GM18861 (cell line): Measurements from ENCODE around the gene FGF19.

ENCODE experiments used
- ATAC-seq: cut with Tn5 transposase; IDR thresholded peaks from one replicate; pipeline ENCODE4 v1.9.1; 2021; ENCODE audit not compliant: unreplicated experiment

Gene FGF19

DNA sequence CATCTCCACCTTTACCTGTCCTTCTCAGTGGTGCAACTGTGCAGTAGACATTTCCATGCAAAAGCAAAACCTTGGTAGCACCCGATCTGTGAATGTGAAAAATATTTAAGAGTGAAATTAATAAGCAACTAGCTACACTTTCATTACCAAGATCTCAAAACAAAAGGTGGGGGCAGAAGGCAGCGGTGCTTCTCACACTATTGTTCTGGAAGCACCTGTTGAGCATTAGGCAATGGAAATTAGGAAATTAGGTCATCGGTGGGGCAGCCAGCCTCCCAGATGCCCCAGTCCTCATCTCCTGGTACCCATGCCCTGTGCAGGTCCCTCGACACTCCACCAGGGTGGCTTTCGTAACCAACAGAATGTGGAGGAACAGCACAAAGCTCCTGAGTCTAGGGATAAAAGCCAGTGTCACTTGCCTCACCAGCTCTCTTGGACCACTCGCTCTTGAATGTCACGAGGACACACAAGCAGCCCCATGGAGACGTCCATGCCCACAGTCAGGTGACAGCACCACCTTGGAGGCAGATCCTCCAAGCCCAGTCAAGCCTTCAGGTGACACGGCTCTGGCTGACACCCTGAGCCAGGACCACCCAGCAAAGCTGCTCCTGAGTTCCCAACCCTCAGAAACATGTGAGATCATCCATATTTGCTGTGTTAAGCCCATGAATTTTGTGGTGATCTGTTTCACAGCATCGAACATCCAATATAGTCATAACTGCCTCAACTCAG, 31.9 kb downstream of the FGF19 start:
- ATAC-seq = no peak

DNA sequence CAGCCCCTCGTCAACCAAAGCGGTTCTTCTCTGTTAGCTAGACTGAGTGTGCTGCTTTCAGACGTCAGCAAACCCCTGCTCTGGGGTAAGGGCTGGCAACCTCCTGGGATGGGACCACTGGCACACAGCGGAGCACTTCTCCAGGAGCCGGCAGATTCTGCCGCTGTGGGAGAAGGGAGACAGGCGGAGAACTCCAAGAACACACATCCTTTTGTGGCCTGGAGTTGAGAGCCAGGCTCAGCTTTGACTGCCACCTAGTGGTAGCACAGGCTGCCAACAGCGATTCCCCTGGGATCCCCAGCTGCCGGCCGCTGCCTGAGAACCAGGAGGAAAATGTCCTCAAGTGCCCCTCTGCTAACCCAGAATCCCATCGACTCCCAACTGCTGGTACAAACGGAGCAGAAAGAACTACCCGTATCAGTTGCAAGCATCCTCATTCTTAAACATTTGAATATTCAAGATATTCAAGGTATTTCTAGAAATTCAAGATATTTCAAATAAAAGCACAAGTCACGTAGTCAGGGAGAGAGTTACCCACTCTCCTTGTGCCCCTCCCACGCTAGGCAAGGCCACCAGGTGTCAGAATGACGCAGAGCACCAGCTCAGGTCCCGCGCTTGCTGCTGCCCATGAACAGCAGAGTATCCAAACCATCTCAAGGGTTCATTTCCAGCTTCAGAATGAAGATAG, 33.5 kb downstream of the FGF19 start:
- ATAC-seq = no peak

DNA sequence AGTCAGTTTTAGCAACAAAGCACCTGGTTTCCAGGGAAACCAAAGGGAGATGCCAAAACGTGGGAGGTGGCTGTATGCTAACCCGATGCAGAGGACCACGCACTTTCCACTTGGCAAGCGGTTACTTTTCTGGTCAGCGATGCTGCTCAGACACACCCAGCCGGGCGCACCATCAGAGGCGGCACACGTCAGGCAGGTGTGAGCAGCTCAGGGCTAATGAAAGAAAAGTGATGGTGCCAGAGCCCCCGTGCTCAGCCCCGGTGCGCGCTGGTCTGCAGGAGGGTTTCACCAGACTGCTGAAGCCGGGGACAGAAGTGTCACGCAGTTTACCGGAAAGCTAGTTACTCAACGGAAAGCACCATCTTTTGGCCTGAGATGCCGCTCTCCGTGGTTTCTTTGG, 34.3 kb downstream of the FGF19 start:
- no peak for ATAC-seq

DNA sequence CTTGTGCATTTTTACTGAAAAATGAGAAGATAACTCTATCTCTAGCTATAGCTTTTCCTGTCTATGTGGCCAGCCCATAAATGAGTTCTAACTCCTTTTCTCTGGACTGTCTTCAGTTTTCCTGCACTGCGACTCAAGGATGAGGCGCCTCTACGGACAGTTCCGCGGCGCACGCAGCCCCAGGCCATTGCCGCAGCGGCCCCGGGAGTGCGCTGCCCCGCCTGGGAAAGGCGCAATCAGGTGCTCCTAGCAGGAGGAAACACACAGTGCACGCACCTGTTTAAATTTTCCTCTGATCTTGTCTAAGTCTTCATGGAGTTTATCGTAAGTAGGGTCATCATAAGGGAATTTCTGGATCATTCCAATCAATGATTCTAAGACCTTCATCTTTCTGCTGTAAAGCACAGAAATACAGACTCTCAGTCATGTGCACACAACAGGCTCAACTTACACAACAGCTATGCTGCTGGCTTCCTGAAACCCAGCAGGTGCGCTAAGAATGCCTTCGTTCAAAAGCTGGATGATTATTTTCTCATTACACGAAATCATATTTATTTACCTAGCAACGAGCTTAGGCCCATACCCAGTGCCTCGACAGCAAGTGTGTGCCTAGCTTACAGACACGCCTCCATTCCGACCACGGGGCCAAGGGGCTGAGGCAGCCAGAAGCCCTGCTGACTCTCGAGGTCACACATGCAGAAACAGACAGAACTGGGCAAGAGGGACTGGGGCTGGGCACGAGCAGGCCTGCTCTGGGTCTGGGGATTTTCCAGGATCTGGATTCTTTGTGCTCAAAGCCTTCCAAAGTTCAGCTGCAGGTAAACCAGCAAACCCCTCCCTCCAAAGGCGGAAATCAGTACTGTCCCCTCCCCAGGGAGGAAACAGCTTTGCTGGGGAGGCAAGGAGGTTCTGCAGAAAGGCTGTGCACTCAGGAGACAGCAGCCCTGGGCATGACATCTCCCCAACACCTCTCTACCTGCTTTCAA, 35.9 kb downstream of the FGF19 start:
- ATAC-seq = no peak

DNA sequence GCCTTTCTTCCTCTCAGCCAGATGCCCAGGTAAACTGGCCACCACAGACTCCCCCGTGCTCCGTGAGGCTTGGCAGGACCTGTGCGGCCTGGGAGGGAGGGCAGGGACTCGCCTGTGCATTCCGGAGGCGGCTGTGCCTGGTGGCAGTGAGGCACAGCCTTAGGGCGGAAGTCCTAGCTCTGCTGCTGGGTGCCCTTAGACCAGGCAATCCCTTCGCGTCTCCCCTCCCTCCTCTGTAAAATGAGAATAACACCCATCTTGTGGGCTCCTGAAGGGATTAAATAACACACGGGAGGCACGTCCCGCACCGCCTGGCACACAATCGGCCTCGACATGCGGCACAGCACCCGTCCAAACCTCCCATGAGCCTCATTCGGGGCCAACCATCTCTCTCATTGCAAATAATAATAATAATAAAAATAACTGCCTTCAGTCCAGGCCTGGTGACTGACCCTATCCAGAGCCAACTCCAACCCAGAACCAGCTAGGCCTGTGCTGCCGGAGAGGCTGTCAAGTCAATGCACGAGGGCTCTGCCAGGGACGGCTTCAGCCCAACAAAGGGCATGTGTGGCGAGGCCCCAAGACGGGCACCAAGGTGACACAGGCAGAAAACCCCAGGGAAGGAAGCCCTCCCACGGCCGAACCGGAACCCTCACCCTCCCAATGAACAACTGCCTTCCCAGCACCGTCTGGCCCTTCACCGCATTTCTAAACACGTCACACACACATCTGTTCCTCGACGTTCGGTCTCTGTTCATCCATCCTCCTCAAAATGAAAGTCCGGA, 36.9 kb downstream of the FGF19 start:
- ATAC-seq = no peak

DNA sequence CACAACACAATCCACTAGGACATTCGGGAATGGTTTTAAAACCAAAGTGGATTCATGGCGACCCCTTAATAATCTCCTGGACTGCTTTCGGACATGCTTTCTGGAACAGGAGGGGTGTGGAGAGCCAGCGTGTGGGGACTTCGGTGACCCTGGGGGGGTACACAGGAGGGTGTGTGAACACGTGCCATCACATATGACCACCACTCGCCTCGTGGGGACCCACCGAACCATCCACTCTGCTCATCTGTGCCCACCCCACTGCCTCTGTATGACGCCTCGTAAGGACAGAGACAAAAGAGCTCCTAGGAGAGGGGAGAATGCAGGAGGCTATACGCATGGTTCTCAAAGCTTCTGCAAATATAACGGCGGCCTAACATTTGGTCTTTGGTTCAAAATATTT, 37.6 kb downstream of the FGF19 start:
- no peak for ATAC-seq

DNA sequence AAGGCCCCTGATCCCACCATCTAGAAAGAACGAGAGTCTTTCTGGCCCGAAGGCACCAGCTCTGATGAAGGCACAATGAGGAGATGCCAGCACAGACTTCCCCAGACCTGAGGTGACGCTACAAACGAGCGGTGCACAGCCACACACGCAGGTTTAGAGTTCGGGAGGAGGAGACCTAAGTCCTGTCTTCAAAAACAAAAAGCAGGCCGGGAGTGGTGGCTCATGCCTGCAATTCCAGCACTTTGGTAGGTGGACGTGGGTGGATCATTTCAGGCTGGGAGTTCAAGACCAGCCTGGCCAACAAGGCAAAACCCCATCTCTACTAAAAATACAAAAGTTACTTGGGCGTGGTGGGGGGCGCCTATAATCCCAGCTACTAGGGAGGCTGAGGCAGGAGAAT, 38.2 kb downstream of the FGF19 start:
- ATAC-seq = no peak

DNA sequence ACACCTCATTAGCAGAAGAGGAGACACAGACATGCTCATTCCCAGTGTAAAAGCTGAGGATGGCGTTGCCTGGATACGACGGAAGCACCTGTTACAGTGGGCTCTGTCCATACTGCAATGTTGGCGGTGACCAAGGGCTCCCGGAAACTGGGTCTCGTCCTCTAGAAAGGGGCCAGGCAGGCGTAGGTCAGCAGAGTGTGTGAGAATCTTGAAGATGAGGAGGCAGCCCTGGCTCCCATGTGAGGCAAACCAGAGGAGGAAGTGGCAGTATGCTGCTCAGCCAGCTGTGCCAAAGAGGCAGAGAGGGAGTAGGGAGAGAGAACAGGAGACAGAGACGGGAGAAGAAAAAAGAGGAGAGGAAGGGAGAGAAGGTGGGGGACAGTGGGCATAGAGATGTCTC, 38.9 kb downstream of the FGF19 start:
- ATAC-seq = no peak

DNA sequence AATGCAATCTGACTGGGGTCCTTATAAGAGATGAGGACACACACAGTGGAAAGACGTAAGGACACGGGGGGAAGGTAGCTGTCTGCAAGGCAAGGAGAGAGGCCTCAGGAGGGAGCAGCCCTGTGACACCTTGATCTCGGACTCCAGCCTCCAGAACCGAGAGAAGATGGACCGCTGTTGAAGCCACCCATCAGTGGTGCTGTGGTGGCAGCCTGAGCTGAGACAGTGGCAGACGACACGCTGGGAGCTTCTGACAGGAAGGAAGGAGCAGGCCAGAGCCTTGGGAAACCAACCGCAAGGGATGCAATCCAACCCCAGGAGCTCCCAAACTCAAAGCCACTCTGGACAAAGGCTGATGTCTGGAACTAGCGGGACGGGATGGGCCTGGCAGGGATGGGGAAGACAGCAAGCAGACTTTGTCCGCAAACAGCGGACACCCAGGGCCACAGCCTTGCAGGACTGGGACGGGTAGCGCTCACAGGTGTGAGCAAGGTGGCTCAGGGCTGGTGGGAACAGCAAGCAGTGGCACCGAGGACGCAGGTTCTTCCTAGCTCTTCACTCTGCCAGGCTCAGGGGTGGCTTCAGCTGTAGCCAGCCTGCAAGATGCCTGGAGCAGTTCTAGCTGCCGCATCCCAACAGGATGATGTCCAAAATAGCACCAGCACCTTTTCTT, 39.6 kb downstream of the FGF19 start:
- no peak for ATAC-seq

DNA sequence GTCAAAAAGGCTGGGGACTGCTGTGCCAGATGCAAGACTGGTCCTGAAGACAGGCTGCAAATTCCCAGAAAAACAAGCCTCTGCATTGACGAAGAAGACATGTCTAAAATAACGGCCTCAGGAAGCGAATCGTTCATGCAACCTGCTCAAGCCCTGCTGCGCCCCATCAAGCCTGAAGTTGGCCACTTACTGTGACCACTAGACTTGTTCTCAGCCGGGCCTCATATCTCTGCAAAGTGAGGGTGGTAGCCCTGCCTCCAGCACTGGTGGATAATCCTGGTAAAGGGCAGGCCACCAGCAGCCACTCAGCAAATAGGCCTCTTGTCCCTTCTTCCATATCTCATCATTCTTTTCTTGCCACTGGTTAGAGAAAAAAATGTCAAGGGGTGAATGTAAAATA, 40.5 kb downstream of the FGF19 start:
- ATAC-seq = no peak

DNA sequence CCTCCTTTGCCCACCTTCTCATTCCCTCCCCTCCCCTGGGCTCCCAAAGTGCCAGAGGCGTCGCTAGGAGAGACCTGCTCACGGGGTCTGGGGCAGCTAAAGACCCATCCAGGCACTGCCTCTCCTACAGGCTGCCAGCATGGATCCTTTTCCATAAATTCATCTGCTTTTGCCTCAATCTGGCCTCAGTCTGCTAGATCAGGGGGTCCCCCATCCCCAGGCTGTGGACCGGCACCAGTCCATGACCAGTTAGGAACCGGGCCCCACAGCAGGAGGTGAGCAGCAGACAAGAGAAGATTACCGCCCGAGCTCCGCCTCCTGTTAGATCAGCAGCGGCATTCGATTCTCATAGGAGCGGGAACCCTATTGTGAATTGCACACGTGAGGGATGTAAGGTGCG, 41.0 kb downstream of the FGF19 start:
- no peak for ATAC-seq

DNA sequence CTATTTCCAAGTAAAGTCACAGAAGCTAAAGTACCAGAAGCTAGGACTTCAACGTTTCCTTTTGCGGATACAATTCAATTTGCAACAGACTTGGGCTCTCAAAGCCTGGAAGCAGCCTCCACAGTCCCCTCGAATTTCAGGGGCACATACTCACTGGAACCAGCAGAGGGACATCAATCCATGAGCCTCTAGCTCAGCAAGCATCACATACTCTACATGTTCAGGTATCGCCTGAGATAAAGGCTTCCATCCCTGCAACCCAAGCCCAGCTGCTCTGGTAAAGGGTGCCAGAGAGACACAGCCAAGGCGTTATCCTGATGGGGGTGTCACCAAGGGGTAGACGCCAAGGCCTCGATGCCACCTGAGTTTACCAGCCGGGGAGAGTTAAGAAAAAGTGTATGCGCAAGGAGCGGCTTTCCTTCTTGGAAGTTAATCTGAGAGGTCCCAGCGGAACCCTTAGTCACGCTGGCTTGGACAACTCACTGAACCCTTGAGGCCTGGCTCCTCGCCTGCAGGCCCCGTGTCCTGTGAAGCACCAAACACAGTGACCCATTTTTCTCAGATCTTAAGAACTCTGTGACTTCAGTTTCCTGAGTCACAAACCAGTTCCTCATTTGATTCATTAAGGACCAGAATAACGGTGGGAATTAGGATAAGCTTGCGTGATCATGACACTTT, 41.7 kb downstream of the FGF19 start:
- no peak for ATAC-seq

DNA sequence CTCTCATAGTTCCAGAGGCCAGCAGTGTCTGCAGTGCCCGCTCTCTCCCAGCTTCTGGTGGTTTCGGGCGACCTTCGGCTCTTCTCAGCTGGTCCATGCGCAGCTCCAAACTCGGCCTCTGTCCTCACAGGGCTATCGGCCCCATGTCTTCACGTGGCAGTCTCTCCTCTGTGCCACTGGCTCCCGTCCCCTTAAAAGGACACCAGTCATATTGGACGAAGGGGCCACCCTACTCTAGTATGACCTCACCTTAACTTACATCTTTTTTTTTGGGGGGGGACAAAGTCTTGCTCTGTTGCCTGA, 42.5 kb downstream of the FGF19 start:
- no peak for ATAC-seq

DNA sequence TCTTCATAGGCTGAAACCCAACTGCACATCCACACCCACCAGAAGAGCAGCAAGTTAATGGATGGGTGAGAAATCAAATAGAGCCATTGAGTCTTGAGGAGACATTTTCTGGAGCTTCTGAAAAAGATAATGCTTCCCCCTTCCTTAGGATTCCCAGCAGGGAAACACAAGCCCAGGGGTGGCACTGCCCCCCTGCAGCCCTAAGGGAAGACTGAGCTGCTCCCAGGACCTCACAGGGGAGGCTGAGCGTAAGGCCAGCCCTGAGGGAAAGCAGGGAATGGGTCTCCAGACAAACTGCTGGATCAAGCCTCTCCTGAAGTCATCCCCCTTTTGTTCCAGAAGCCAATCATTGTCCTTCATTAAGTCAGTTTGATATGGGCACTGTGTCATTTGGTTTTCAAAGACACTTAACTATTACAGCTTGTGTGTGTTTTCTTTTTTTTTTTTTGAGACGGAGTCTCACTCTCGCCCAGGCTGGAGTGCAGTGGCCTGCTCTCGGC, 43.8 kb downstream of the FGF19 start:
- ATAC-seq = no peak

DNA sequence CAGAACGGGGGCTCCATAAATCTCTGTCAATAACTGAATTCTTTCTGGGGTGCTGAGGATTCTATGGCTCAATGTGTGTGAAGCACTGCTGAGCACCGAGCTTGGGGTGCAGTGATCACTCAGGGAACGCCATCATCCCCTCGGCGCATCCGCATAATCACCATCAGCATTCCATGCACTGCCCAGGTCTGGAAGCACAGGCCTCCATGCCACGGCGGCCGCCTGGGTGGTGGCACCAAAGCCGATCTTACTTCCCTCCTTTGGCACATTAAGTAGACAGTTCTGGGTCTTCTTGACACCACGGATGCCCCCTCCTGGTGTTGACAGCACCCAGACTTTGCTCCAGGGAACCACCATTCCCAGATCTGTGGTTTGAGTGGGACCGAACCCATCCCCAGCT, 44.2 kb downstream of the FGF19 start:
- no peak for ATAC-seq

DNA sequence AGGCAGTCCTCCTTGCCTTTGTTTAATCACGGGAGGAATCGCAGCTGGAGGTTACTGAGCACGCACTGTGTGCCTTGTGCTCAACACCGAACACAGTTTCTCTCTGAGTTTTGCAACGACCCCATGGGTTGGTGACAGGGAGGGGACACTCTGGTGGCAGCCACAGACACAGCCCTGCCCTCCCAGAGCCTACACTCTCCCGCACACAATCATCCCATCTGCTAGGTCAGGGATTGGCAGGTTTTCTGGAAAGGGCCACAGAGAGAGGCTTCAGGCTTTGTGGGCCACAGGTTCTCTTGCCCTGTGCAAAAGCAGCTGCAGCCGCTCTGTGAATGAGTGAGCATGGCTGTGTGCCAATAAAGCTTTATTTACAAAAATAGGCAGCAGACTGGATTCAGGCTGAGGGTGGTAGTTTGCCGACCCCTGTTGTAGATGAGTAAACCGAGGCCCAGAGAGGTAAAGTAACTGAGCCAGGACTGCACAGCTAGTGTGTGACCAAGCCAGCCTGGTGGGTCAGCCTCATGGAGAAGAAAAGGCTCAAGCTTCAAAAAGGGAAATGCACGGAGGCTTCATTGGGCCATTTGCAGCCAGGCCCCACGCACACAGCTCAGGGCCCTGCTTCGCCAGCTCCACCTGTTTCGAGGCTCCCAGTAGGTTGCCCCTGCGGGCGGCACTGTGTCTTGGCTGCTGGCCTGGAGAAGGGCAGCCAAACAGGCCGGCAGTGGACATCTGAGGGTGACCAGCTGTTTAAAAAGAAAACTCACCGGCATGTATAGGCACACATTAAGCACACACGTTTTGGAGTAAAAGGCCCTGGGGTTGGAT, 45.0 kb downstream of the FGF19 start:
- ATAC-seq = no peak

DNA sequence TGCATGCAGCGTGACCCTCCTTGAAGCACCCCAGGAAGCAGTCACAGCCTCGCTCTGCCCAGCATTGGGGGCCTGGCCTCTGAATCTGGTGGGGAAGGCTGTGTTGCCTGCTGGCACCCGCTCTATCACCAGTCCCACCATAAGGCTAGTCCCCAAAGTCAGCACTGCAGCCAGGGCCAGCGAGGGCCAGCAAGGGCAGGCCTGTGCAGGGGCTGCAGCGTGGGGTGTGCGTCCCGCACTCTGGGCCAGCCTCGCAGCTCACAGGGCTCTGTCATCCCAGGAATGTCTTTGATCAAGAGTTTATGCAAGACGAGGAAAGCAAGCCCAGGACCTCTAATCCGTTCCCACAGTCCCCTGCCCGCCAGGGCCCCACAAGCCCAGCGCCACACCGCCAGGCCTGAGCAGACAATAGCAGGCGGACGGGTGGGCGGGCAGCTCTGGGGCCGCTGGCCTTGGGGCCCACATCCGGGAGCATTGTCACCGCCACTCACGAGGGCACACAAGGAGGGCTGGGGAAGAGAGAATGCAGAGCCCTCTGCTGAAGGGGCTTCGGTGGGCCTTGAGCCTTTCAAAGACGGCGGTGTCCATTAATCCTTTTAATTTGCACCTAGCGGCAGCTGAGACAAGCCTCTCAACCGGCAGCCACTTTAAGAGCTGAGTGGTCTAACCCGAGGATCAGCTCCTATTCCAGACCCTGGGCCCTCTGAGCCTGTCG, 45.8 kb downstream of the FGF19 start:
- ATAC-seq = no peak

DNA sequence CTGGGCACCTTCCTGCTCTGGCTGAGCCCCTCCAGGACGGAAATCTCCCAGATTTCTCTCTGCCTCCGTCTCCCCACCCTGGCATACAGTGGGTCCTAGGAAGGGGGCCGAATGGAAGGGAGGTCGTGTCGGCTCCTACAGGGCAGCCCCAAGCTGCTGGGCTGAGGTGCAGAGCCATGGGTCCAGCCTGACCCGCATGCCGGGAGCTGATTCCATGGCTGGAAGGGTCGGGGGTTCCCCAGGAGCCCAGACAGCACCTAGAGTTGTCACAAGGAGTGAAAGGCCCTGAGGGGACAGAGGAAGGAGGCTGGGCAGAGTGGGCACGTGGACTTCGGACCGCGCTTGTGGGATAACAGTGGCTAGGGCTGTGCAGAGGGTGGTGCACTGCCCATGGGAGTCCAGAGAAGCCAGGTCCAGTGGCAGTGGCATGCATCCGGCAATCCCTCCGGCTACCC, 46.3 kb downstream of the FGF19 start:
- no peak for ATAC-seq
